Left lobe of liver (tissue), 2 donors: ENCODE results near the gene MYH10. TPM values are rescaled to one million over a fixed set of nuclear protein-coding genes. Genes with fewer than 3 reads are reported as not detected.
"Not testable (repeated sequence)": the region's sequence is repeated elsewhere in the genome, so short reads cannot be mapped to it uniquely, and the experiment has no call there.

Experiments used
- ATAC-seq: fragments of 200-7000 bp; cut with Tn5 transposase; one replicate; pipeline ENCODE4 v1.9.1; 2020; ENCODE audit warnings: mild to moderate bottlenecking, moderate library complexity
- DNase-seq: peaks from one replicate; pipeline ENCODE4 v3.0.0-alpha.2; 2020; ENCODE audit warnings: low spot score
- total RNA-seq: library from RNA; stranded (reverse); gene quantifications from one replicate; pipeline ENCODE4 v1.2.1, GENCODE V29; 2021
- donor health status: DM: no; HTN: no; CAD: no; lungs with moderate emphysema.
- donor health status: DM: no; HTN: yes; CAD: no.

Gene MYH10
- total RNA-seq = 22.8 TPM

DNA sequence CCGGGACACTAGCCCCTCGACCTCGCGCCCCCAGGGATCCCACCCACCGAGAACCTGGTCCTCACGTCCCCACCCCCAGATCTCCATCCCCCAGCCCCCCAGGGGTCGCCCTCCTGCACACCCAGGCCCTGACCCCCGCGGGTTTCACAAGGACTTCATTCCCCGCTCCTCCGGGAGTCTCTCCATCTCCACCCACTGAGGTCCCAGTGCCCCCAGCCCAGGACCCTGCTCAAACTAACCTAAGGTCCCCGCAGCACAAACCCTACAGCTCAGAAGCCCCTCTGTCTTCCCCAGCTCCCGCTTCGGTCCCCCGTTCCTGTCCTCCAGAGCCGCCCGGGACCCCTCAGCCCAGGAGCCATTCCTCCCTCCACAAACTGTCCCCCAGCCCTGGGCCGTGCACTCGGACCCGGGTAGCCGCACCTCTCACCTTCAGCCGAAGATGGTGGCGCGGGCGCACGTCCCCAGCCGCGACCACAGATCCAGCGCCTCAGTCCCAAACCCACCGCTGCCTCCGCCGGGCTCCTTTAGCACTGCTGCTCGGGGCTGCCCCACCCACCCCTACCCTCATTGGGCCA lies at the start of gene MYH10:
TSS of gene MYH10 (minus strand) at position 499 of the 575 bp plus-strand sequence. CDS start 7,479 bp downstream, outside the sequence.
- DNase-seq = no peak
- ATAC-seq = no peak

GRCh38 chr17:8679126-8679525 lies 48.6 kb upstream of the MYH10 start:
- DNase-seq (no peak), ATAC-seq (no peak)

DNA sequence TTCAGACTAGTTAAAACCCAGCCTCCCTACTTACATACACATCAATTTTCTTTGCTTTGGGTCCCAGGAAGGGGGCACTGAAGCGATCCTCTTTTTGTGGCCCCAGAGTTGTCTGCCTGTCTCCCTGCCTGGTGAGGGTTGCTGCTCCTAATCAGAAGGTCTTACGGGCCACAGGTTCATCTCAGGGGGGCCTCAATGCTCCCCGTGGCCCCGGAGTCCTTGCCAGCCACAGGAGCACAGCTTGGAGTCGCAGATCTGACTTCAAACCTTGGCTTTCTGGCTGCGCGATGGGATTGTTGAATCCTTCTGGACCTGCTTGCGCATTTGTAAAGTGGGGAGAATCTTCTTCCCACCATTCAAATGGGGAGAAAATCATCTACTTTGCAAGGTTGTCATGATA lies 44.8 kb upstream of the MYH10 start:
- DNase-seq (no peak), ATAC-seq (no peak)

DNA sequence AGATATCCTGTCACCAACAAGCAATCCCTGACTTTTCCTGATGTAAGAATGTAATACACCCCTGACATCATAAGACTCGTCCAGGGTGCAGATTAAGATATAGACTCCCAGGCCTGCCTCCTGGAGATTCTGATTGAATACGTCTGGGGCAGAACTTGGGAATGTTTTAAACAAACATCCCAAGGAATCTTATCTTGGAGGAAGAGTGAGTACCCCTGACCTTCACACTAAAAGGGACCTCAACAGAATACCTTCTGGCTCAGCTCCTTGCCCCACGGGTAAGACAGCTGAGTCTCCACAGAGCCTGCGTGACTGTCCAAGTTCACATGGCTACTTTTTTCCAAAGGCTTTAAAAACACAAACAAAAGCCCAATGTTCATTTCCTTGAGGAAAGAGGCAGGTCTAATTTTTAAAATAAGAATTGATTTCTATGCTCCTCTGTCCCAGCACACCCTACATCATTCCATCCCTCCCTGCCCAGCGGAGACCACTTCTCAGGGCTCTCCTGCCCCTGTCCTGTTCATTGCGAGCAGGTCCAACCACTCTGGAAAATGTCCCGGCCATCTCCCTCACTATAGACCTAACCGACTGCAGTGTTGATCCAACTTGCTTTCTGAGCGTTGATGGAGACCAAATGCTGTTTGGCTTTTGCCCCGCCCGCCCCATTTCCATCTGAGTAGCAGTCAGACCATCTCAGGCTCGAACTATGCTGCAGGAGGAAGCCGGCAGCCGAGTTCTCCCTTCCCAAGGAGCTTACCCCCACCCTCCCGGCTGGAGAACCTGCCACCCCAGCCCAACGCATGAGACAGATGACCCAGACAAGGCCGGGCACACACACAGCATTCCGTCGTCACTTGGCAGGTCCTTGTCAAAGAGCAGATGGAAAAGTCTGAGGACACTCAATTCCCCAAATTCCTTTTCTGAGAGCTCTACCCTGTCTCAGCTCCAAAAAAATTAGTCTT lies 44.1 kb upstream of the MYH10 start:
- DNase-seq = no peak
- no peak for ATAC-seq

- ATAC-seq (peak; percentile 45), DNase-seq (no peak)
Observed at GRCh38 chr17:8673612-8674011, 43.1 kb upstream of the MYH10 start.

DNA sequence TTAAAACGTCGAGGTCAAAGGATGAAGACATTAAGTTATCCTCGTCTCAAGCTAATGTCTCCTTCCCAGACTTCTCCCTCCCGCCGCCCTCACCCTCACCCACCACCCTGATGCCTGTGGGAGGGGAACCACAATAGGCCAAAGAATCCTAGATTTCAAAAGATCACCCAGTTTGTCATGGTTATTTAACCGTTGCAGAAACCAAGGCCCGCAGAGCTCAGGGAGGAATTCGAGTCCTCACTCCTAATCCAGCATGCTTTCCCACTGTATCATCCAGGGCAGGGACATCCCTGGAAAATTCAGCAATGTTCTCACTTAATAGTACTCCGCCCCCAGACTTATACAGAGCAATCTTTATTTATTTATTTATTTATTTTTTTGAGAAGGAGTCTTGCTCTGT lies 41.8 kb upstream of the MYH10 start:
- no peak for ATAC-seq
- no peak for DNase-seq

- no peak for ATAC-seq
- no peak for DNase-seq
Observed at GRCh38 chr17:8670421-8670820, 39.9 kb upstream of the MYH10 start.

DNA sequence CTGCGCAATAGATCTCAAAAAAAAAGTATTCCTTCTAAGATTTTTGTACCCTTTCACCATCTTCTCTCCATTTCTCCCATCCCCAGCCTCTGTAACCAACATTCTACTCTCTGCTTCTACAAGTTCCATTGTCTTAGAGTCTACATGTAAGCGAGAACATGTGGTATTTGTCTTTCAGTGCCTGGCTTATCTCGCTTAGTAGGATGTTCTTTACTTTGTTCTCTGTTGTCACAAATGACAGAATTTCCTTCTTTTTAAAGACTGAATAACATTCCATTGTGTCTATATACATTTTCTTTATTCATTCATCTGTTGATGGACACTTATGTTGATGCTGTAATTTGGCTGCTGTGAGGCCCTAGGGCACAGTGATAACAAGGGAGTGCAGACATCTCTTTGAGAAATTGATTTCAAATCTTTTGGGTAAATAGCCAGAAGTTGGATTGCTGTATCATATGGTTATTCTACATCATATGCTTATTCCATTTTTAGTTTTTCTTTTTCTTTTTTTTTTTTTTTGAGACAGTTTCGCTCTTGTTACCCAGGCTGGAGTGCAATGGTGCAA lies 37.7 kb upstream of the MYH10 start:
- DNase-seq (no peak), ATAC-seq (no peak)

- DNase-seq = no peak
- ATAC-seq = no peak
Observed at GRCh38 chr17:8667421-8667820, 36.9 kb upstream of the MYH10 start.

GRCh38 chr17:8665684-8666083 lies 35.2 kb upstream of the MYH10 start:
- ATAC-seq = no peak
- no peak for DNase-seq

- DNase-seq = no peak
- ATAC-seq = no peak
Observed at GRCh38 chr17:8664456-8665126, 34.1 kb upstream of the MYH10 start.

GRCh38 chr17:8662973-8663372 lies 32.4 kb upstream of the MYH10 start:
- no peak for DNase-seq
- no peak for ATAC-seq

GRCh38 chr17:8662076-8662831 lies 31.7 kb upstream of the MYH10 start:
- ATAC-seq = no peak

DNA sequence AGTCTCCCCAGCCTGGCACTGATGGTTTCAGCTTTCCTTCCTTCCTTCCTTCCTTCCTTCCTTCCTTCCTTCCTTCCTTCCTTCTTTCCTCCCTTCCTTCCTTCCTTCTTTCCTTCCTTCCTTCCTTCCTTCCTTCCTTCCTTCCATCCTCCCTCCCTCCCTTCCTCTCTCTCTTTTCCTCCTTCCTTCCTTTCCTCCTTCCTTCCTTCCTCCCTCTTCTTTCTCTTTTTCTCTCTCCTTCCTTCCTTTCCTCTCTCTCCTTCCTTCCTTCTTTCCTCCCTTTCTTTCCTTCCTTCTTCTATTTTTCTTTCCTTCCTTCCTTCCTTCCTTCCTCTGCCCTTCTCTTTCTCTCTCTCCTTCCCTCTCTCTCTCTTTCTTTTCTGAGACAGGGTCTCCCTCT lies 30.2 kb upstream of the MYH10 start:
- ATAC-seq, DNase-seq: not testable (repeated sequence)

More at GRCh38 chr17:8662076-8662831, 31.7 kb upstream of the MYH10 start:
- no peak for DNase-seq

DNA sequence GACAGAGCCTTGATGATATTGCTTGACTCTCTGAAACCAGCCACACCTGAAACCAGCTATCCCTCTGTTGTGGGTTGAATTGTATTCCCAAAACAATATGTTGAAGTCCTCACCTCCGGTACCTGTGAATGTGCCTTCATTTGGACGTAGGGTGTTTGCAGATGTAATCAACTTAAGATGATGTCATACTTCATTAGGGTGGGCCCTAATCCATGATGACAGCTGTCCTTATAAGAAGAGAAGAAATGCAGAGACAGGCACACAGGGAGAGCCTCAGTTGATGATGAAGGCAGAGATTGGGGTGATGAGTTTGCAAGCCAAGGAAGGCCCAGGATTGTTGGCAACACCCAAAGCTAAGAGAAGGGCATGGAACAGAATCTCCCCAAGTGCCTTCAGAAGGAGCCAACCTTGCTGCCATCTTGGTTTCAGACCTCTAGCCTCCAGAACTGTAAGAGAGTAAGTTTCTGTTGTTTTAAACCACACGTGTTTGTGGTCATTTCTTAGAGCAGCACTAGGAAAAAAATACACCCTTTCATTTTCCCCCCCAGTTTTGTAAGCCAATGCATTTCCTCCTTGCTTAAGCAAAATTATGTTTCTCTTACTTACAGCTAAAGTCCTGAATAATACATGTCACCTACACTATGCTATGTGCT lies 29.4 kb upstream of the MYH10 start:
- DNase-seq (no peak), ATAC-seq (no peak)

- ATAC-seq (no peak), DNase-seq (no peak)
Observed at GRCh38 chr17:8658810-8659209, 28.3 kb upstream of the MYH10 start.

DNA sequence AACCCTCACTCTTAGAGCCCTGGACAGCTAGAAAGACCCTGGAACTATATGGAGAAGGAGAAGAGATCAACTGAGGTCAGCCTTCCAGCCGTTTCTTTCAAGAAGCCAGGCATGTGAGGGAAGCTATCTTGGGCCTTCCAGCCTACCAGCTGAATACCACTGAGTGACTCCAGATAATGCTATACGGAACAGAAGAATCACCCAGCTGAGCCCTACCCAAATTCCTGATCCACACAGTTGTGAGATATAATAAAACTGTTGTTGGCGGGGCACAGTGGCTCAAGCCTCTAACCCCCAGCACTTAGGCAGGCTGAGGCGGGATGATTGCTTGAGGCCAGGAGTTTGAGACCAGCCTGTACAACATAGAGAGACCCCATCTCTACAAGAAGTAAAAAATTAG lies 26.2 kb upstream of the MYH10 start:
- ATAC-seq = no peak
- no peak for DNase-seq

- ATAC-seq = no peak
- DNase-seq = no peak
Observed at GRCh38 chr17:8654822-8655221, 24.3 kb upstream of the MYH10 start.

GRCh38 chr17:8651013-8651412 lies 20.5 kb upstream of the MYH10 start:
- DNase-seq = no peak
- ATAC-seq = peak; percentile 27

- DNase-seq (no peak), ATAC-seq (no peak)
Observed at GRCh38 chr17:8650119-8650499, 19.6 kb upstream of the MYH10 start.
